Measurements from ENCODE around the gene C10orf143. TPM values are rescaled to one million over a fixed set of nuclear protein-coding genes. Genes with fewer than 3 reads are reported as not detected.
"Not testable (repeated sequence)": the region's sequence is repeated elsewhere in the genome, so short reads cannot be mapped to it uniquely, and the experiment has no call there.

Gene C10orf143
- total RNA-seq, 2 donors from 2014 or later: not detected

GRCh38 chr10:130027716-130028464 lies 82.7 kb downstream of the C10orf143 start:
- no peaks in the 10 kb centered on the region for H3K9me3 ChIP-seq
- no peak for TF ChIP-seq CTCF (IDR thresholded peaks at IDR 0.05)
- DNase-seq (ENCODE audit: low spot score): no peak
- no peak overlapping the region for H3K4me3 ChIP-seq
- ATAC-seq (ENCODE audit: insufficient number of reproducible peaks, low FRiP score, low read depth): no peak
- H3K27ac ChIP-seq: no peak overlapping the region
- no peaks in the 10 kb centered on the region for H3K4me1 ChIP-seq (ENCODE audit: control insufficient read depth in 1 of 2, low read depth in 2 of 2)
- no peaks in the 10 kb centered on the region for H3K27me3 ChIP-seq (replicated peaks; ENCODE audit: insufficient read depth)
- H3K36me3 ChIP-seq: no peaks in the 10 kb centered on the region

- no peak overlapping the region for H3K4me3 ChIP-seq
- H3K9me3 ChIP-seq: no peaks in the 10 kb centered on the region
- no peaks in the 10 kb centered on the region for H3K27me3 ChIP-seq (replicated peaks; ENCODE audit: insufficient read depth)
- DNase-seq (ENCODE audit: low spot score) (no peak), ATAC-seq (ENCODE audit: insufficient number of reproducible peaks, low FRiP score, low read depth) (no peak)
- no peaks in the 10 kb centered on the region for H3K4me1 ChIP-seq (ENCODE audit: control insufficient read depth in 1 of 2, low read depth in 2 of 2)
- TF ChIP-seq CTCF (IDR thresholded peaks at IDR 0.05): no peak
- no peaks in the 10 kb centered on the region for H3K36me3 ChIP-seq
- no peak overlapping the region for H3K27ac ChIP-seq
Measured at GRCh38 chr10:130026670-130027456, 83.8 kb downstream of the C10orf143 start.

GRCh38 chr10:130025811-130026485 lies 84.7 kb downstream of the C10orf143 start:
- DNase-seq (ENCODE audit: low spot score) (no peak), ATAC-seq (ENCODE audit: insufficient number of reproducible peaks, low FRiP score, low read depth) (no peak)
- H3K27me3 ChIP-seq (replicated peaks; ENCODE audit: insufficient read depth): no peaks in the 10 kb centered on the region
- H3K36me3 ChIP-seq: no peaks in the 10 kb centered on the region
- no peak overlapping the region for H3K27ac ChIP-seq
- H3K9me3 ChIP-seq: no peaks in the 10 kb centered on the region
- H3K4me1 ChIP-seq (ENCODE audit: control insufficient read depth in 1 of 2, low read depth in 2 of 2): no peaks in the 10 kb centered on the region
- no peak overlapping the region for H3K4me3 ChIP-seq
- no peak for TF ChIP-seq CTCF (IDR thresholded peaks at IDR 0.05)

GRCh38 chr10:130025326-130025725 lies 85.3 kb downstream of the C10orf143 start:
- no peaks in the 10 kb centered on the region for H3K9me3 ChIP-seq
- H3K4me3 ChIP-seq: no peak overlapping the region
- no peaks in the 10 kb centered on the region for H3K27me3 ChIP-seq (replicated peaks; ENCODE audit: insufficient read depth)
- no peak for DNase-seq (ENCODE audit: low spot score)
- no peaks in the 10 kb centered on the region for H3K36me3 ChIP-seq
- no peak overlapping the region for H3K27ac ChIP-seq
- no peak for TF ChIP-seq CTCF (IDR thresholded peaks at IDR 0.05)
- no peaks in the 10 kb centered on the region for H3K4me1 ChIP-seq (ENCODE audit: control insufficient read depth in 1 of 2, low read depth in 2 of 2)
- no peak for ATAC-seq (ENCODE audit: insufficient number of reproducible peaks, low FRiP score, low read depth)

- Histone ChIP-seq H3K9me3 (no peaks in the 10 kb centered on the region), H3K4me1 (ENCODE audit: control insufficient read depth in 1 of 2, low read depth in 2 of 2) (no peaks in the 10 kb centered on the region), H3K4me3 (no peak overlapping the region), H3K27ac (no peak overlapping the region), H3K36me3 (no peaks in the 10 kb centered on the region), H3K27me3 (replicated peaks; ENCODE audit: insufficient read depth) (no peaks in the 10 kb centered on the region)
- TF ChIP-seq CTCF (IDR thresholded peaks at IDR 0.05): no peak
- no peak for ATAC-seq (ENCODE audit: insufficient number of reproducible peaks, low FRiP score, low read depth)
- DNase-seq (ENCODE audit: low spot score): no peak
Measured at GRCh38 chr10:130024779-130025325, 85.8 kb downstream of the C10orf143 start.

- not testable (repeated sequence) for DNase-seq (ENCODE audit: low spot score); H3K36me3 ChIP-seq; H3K9me3 ChIP-seq; H3K27ac ChIP-seq; ATAC-seq (ENCODE audit: insufficient number of reproducible peaks, low FRiP score, low read depth); H3K4me1 ChIP-seq (ENCODE audit: control insufficient read depth in 1 of 2, low read depth in 2 of 2); H3K4me3 ChIP-seq; H3K27me3 ChIP-seq (replicated peaks; ENCODE audit: insufficient read depth)
Measured at GRCh38 chr10:130024326-130024725, 86.3 kb downstream of the C10orf143 start.
